WTC11 (cell line): Measurements from ENCODE around the gene CAPZB.

Experiments used
- CREB1 ChIP-seq: sonication (generic); formaldehyde crosslinking; IDR thresholded peaks from 2 replicates; pipeline ENCODE4 v1.8.0; 2023; ENCODE audit warnings: mild to moderate bottlenecking, missing genetic modification reagents
- CTCF ChIP-seq: fragments of 200-600 bp; IDR thresholded peaks from 2 replicates; pipeline ENCODE4 v1.8.0; 2022; ENCODE audit warnings: antibody characterized with exemption
- ETV6 ChIP-seq: sonication (generic); formaldehyde crosslinking; IDR thresholded peaks from 2 replicates; pipeline ENCODE4 v1.8.1; 2022; ENCODE audit warnings: mild to moderate bottlenecking, missing genetic modification reagents
- GTF2I ChIP-seq: fragments of 250-450 bp; sonication (Bioruptor Pico); conservative IDR thresholded peaks from 2 replicates; pipeline ENCODE4 v1.4.0; 2021; ENCODE audit warnings: mild to moderate bottlenecking
- HMGXB4 ChIP-seq: sonication (generic); formaldehyde crosslinking; IDR thresholded peaks from 2 replicates; pipeline ENCODE4 v1.8.1; 2023; ENCODE audit warnings: mild to moderate bottlenecking, moderate library complexity, missing genetic modification reagents
- MAX ChIP-seq: sonication (generic); formaldehyde crosslinking; IDR thresholded peaks from 2 replicates; pipeline ENCODE4 v1.8.0; 2022; ENCODE audit warnings: mild to moderate bottlenecking, missing genetic modification reagents
- SMAD4 ChIP-seq: sonication (generic); formaldehyde crosslinking; IDR thresholded peaks from 2 replicates; pipeline ENCODE4 v1.8.0; 2022; ENCODE audit warnings: mild to moderate bottlenecking, missing genetic modification reagents
- ZNF263 ChIP-seq: sonication (generic); formaldehyde crosslinking; IDR thresholded peaks from 2 replicates; pipeline ENCODE4 v1.8.1; 2022; ENCODE audit warnings: low read depth, mild to moderate bottlenecking, moderate library complexity, missing genetic modification reagents
- TF ChIP-seq, protein P1 (sequence below): fragments of 250-450 bp; sonication (Bioruptor Pico); IDR thresholded peaks from 2 replicates; pipeline ENCODE4 v1.9.0; 2021; ENCODE audit warnings: mild to moderate bottlenecking

- TF ChIP-seq ZNF263 (no peak), MAX (CRISPR knock-in tag) (no peak), HMGXB4 (CRISPR knock-in tag) (no peak), CTCF (no peak), ETV6 (CRISPR knock-in tag) (no peak), SMAD4 (CRISPR knock-in tag) (no peak), CREB1 (CRISPR knock-in tag) (no peak), GTF2I (no peak)
- TF ChIP-seq, protein P1, sequence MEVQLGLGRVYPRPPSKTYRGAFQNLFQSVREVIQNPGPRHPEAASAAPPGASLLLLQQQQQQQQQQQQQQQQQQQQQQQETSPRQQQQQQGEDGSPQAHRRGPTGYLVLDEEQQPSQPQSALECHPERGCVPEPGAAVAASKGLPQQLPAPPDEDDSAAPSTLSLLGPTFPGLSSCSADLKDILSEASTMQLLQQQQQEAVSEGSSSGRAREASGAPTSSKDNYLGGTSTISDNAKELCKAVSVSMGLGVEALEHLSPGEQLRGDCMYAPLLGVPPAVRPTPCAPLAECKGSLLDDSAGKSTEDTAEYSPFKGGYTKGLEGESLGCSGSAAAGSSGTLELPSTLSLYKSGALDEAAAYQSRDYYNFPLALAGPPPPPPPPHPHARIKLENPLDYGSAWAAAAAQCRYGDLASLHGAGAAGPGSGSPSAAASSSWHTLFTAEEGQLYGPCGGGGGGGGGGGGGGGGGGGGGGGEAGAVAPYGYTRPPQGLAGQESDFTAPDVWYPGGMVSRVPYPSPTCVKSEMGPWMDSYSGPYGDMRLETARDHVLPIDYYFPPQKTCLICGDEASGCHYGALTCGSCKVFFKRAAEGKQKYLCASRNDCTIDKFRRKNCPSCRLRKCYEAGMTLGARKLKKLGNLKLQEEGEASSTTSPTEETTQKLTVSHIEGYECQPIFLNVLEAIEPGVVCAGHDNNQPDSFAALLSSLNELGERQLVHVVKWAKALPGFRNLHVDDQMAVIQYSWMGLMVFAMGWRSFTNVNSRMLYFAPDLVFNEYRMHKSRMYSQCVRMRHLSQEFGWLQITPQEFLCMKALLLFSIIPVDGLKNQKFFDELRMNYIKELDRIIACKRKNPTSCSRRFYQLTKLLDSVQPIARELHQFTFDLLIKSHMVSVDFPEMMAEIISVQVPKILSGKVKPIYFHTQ (CRISPR knock-in tag), result no peak
These were observed 45.7 kb downstream of the CAPZB start for GRCh38 chr1:19439464-19440171.
